ENCODE measurements around the gene TMEM272. TPM values are rescaled to one million over a fixed set of nuclear protein-coding genes. Genes with fewer than 3 reads are reported as not detected.

Gene TMEM272
- total and polyA plus RNA-seq, 2 of the 13 experiments (the other 11 are each of a cell fraction or from before 2014, with no cell fraction given), result 0.37 to 0.62 TPM

- TF ChIP-seq USF2 (IDR thresholded peaks at IDR 0.05; ENCODE audit: low read depth, low read length), result no peak
- TF ChIP-seq USF2 (CRISPR knock-in tag; IDR thresholded peaks at IDR 0.05; ENCODE audit: borderline replicate concordance), result no peak
- TF ChIP-seq CENPX (CRISPR knock-in tag; IDR thresholded peaks at IDR 0.05), result no peak
- no peak for TF ChIP-seq MNT (IDR thresholded peaks at IDR 0.05)
These were observed 11.0 kb downstream of the TMEM272 start (continued) for GRCh38 chr13:51833980-51834379.

- Histone ChIP-seq H3K36me3 (replicated peaks in 1 of 2; ENCODE audit: control insufficient read depth in 1 of 2, insufficient read depth in 2 of 2, low read length in 2 of 2) (no peaks in the 10 kb centered on the region), H3K4me2 (ENCODE audit: low read depth, low read length) (no peak overlapping the region), H3K9me3 (ENCODE audit: low read length) (no peaks in the 10 kb centered on the region), H3K9ac (ENCODE audit: insufficient read depth, low read depth, low read length) (no peak overlapping the region), H3K79me2 (ENCODE audit: insufficient read depth, low read length) (no peaks in the 10 kb centered on the region), H3K27me3 (ENCODE audit: control insufficient read depth in 1 of 2, insufficient read depth in 2 of 2, low read length in 2 of 2) (no peaks in the 10 kb centered on the region), H4K20me1 (ENCODE audit: insufficient read depth, low read length) (no peaks in the 10 kb centered on the region), H3K4me3 (replicated peaks in 1 of 3; ENCODE audit: insufficient read depth in 1 of 3, low read depth in 2 of 3, low read length in 3 of 3) (no peak overlapping the region), H2AFZ (ENCODE audit: low read length) (no peak overlapping the region), H3K4me1 (ENCODE audit: insufficient read depth, low read length) (no peaks in the 10 kb centered on the region), H3K27ac (ENCODE audit: extremely low read length, insufficient read depth, low read length) (no peak overlapping the region)
- FAIRE-seq (no peak), DNase-seq (ENCODE audit: low spot score) (no peak), ATAC-seq (peak; percentile 79)
- WGBS (ENCODE audit: low lambda C conversion rate), result 51% methylated on average over 6 of the region's 6 CpGs
- intact Hi-C loops (cut with micrococcal nuclease; ENCODE audit: unreplicated experiment) (loop anchor here (1.0 kb wide), 1 partner anchor 26 kb away; no protein-coding TSS in a partner anchor), in situ Hi-C loops (cut with HindIII; ENCODE audit: extremely low pct_ligation_motif_present, low pct_unique_long_range_greater_than_20kb) (no loop called here)
- BruUV-seq (replicated peaks), result no TSS peak
- POLR2A ChIA-PET, result no interaction called here
- CTCF ChIA-PET (ENCODE audit: low intra/inter-chr PET ratio, low total read pairs), result no interaction called here
- TF ChIP-seq CTCF (CRISPR knock-in tag; IDR thresholded peaks at IDR 0.05) (peak; percentile 59), MZF1 (CRISPR knock-in tag; IDR thresholded peaks at IDR 0.05; ENCODE audit: borderline replicate concordance) (no peak), ZFP91 (CRISPR knock-in tag; IDR thresholded peaks at IDR 0.05; ENCODE audit: borderline replicate concordance) (no peak), ZFP36 (IDR thresholded peaks at IDR 0.05; ENCODE audit: borderline replicate concordance, low read depth, low read length, partially characterized antibody) (peak; percentile 58), SP5 (CRISPR knock-in tag; IDR thresholded peaks at IDR 0.05; ENCODE audit: borderline replicate concordance, low read depth) (no peak)
These were observed 12.4 kb downstream of the TMEM272 start for GRCh38 chr13:51832471-51833152.

Measured in HepG2 (cell line).